HG02798 (cell line): Measurements from ENCODE around the gene TSSC4.

Source experiments
- ATAC-seq: cut with Tn5 transposase; IDR thresholded peaks from one replicate; pipeline ENCODE4 v1.9.1; 2021; ENCODE audit warnings: mild to moderate bottlenecking; ENCODE audit not compliant: unreplicated experiment, poor library complexity

The TSSC4 gene

DNA sequence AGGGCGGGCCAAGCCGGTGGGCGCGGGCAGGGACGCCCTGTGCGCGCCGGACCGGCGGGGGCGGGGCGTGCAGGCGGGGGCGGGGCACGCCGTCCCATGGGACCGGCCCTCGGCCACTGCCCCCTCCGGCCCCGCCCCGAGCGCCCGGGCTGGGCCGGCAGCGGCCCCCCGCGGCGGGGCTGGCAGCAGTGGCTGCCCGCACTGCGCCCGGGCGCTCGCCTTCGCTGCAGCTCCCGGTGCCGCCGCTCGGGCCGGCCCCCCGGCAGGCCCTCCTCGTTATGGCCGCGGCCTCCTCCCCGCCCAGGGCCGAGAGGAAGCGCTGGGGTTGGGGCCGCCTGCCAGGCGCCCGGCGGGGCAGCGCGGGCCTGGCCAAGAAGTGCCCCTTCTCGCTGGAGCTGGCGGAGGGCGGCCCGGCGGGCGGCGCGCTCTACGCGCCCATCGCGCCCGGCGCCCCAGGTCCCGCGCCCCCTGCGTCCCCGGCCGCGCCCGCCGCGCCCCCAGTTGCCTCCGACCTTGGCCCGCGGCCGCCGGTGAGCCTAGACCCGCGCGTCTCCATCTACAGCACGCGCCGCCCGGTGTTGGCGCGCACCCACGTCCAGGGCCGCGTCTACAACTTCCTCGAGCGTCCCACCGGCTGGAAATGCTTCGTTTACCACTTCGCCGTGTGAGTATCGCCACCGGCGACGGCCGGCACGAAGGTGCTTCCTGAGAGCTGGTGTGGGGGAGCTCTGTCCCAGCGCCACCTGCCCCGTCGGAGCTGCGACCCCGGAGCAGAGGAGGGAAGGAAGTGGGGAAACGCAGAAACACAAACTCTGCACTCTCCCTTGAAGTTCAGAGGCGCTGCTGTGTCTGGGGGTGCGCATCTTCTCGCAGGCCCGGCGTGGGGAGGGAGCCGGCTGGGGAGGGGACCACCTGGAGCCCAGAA lies 44.5 kb downstream of the TSSC4 start, which contains the start of gene KCNQ1:
KCNQ1 (plus strand) TSS at position 188 of the 925 bp plus-strand sequence; CDS start at position 279, 91 bp downstream.
- ATAC-seq = no peak

DNA sequence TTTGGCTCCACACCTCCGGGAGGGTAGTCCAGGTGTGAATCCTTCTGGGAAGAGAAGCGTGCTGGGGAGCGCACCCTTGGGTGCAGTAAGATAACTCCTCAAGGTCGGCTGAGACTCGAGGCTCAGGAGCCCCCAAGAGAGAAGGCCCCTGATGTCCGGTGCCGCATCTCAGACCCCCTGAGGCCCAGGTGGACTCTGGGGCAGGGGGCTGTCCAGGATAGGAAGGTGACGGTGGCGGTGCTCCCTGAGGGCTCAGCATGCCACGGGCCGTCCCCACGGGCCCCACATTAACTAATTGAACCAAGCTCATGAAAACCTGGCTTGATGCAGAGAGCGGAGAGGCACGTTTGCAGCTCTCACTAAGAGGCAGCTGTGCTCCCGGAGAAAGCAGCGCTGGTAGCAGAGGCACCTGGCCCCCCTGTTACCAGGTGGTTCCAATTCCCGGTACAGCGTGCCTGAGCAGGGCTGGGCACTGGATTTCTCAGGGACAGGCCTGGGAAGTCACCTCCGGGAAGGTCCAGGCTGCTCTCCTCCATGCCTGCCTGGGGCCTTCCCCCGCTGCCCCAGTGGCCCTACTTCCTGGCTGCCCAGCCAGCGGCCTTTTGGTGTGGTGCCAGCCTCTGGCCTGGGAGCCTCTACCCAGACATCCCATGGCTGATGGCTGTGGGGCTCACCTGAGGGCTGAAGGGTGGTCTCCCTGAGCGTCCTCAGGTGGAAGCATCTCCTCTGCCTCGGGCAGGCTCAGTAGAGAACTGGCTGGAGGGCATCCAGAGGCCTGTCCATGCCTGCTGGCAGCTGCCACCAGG lies 45.4 kb downstream of the TSSC4 start:
- ATAC-seq = no peak

DNA sequence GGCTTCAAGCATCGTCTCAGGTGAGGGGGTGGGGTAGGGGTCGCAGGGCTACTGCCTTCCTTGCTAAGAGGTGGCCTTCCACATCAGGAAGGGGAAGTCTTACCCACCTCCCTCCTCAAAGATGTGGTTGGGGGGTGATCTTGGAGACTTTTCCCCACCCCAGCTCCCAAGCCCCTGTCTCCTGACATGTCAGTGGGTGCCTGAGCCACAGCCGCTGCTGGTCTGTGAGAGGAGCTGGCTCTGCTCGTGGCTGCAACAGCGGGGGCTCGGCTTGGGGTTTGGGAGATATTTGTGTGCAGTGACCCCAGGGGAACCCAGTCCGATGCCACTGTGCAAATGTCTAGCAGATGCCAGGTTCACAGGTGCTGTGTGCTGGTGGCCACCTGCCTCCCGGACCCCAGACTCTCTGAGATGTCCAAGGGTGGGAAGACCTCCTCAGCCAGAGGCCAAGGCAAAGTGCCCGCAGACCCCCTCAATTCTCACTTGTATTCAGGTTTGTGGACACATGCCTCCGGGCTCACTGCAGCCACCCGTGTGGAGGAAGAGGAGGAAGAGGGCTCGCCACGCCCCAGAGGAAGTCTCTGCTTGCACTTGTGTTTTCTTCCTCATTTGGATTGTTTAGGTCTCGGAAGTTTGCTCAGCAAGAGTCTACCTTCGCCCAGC lies 46.2 kb downstream of the TSSC4 start:
- no peak for ATAC-seq

DNA sequence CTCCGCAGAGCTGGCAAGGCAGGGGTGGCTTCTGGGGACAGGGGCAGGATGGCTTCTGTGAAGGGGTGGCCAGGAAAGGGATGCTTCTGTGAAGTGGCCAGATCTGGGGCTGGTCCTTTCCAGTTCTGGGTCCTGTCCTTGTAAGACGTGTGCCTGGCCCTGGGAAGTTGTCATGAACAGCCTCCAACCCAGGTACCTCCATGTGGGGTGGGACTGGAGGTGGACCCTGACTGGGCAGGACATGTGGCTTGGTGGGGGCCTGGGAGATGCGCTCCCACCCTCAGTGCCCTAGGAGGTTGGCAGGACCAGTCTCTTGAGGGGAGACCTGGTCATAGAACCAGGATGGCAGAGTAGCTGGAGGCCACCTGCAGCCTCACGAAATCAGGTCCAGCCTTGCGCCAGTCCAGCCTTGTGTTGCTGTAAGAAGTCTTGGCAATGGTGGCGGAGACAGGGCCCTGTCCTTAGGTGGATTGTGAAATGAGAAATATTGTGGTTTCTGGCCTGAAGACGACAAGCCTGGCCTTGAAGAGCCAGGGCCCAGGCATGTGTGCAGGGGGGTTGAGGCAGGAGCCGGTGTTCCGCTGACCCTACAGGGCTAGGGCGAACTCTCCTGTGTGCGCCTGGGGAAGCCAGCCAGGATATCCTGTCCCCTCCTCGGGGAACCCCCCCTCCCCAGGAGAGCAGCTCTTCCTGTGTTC lies 46.9 kb downstream of the TSSC4 start:
- ATAC-seq = no peak

DNA sequence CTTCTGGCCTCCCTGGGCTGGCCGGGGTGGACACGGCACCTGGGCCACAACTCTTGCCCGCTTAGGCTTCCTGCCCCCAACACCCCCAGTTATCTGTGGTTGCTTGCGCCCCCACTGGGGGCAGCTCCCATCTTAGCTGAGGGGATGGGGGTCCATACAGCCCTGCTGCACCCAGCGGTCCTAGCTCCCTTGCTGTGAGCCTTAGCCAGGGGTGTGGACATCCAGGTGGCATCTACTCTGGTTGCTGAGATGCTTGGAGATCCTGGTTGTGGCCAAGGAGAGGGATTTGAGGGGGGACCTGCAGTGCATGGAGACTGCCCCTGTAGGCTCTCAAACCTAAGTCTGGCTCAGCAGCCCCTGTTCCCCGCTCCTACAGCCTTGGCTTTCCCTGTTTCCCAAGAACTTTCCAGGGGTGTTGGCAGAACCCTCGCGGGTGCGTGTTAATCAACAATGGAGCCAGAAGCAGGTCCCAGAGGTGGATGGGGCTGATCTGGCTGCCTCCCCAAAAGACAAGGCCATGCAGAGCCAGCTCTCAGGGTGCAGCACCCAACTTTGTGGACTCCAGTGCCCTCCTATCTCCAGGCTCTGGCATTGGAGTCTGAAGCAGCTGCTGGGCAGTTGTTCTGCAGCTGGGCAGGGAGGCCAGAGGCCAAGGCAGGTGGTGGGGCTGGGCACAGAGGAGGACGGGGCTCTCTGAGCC lies 47.6 kb downstream of the TSSC4 start:
- ATAC-seq = no peak

DNA sequence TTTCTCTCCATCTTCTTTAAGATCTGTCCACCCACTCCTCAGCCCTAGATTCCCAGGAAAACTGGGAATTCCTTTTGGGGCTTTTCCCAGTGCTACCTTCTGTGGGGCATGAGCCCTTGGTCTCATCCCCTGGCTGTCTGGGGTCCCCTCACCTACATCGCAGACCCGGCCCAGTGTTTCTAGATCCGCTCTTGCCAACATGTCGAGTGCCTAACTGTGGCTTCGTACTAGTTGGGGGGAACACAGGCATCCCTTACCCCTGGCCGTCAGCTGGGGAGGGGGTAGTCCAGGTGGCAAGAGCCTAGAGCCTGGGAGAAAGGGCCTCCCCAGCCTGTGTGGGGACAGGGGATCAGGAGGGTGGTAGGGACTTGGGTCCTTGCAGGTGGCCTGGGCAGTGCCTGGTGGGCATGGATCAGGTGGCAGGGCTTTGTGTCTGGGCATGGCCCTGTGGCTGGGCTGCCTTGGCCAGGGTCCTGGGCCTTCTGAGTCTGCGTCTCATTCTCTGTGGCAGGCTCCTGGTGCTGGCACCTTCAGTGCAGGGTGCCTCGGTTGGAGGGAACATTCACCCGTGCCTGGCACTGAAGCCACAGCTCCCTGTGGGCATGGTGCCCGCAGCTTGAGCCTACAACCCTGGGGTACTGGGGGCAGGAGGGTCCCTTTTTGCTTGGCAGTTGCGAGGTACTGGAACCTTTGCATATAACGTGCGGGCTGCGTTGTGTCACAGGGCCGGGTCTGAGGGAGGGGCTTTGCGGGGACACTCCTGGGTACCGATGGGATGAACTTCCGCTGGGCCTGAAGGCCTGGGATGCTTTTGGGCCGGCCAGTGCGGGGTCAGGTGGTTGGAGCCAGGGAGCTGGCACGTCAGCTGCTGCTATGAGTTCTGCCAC lies 48.4 kb downstream of the TSSC4 start:
- ATAC-seq = no peak

DNA sequence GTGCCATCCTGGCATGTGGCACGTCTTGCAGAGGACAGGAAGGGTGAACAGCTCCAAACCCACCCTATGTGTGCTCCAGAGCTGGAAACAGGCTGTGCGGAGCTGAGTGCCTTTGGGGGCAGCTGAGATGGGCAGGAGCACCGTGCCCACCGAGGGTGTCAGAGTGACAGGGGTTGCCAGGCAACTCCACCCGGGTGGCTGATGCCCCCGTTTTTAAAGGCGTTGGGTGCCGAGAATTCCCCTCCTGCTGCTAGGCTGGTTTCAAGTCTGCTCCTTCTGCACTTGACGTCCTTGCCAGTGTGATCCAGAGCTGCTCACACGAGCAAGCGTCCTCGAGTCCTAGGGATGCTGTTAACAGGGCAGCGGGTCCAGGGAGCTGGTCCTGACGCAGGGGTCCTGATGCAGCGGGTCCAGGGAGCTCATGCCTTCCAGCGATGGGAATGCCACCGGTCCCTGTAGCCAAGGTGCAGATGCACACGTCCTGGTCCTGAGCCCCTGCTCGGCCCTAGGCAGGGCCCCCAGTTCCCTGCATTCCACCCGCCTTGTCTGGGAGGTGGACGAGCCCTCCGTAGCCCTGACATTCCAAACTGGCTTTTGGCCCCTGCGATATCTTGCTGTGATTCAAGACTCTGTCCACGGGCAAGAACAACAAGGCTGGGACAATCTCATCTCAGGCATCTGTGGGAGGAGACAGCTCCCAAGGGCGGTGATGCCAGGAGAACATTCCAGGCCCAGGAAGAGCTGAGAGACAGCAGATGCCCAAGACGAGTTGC lies 49.2 kb downstream of the TSSC4 start:
- no peak for ATAC-seq

DNA sequence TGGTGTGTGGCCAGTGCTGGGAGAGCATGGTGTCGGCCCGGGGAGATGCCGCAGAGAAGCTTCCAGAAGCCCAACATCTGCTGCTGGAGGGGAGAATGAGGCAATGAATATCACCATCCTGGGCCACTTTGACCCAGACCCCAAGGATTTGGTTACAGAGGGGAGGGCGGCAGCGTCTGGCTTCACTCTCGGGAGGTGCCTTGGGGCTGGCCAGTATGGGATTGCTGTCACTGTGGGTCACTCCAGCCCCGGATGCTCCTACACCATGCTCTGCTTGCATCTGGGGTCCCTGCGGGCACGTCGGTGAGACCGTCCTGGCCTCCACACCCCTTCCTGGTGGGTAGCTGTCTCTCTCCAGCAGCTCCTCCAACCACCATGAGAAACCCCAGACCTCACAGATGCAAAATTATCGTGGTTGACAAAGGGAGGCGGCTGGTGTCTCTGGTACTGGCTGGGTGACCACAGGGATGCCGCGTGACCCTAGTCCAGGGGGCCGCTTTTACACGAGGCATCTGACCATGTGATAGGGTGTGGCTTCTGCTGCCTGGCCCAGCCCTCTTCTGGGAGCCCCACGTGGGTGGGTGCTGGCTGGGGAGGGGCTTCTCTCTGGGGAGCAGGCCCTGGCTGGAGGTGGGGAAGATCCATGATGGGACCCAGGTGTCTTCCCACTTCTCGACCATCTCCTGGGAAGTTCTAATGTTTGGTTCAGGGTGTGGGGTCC lies 49.9 kb downstream of the TSSC4 start:
- ATAC-seq = no peak

DNA sequence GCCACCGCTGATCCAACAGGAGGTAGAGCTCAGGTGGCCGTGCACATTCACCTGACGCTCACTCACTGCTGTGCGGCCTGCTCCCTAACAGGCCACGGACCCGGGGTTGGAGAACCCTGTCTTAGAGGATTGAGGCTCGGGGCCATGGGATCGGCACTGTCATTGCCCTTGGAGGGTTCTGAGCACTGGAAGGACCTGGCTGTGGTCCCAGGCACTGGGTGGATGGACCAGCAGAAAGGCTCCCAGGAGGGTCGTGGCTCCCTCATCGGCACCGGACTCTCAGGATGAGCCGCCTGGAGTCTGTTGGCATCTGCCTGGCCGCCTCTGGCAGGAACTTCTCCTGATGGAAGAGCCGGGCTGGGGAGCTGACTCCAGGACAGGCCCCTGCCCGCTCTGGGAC lies 50.8 kb downstream of the TSSC4 start:
- no peak for ATAC-seq

DNA sequence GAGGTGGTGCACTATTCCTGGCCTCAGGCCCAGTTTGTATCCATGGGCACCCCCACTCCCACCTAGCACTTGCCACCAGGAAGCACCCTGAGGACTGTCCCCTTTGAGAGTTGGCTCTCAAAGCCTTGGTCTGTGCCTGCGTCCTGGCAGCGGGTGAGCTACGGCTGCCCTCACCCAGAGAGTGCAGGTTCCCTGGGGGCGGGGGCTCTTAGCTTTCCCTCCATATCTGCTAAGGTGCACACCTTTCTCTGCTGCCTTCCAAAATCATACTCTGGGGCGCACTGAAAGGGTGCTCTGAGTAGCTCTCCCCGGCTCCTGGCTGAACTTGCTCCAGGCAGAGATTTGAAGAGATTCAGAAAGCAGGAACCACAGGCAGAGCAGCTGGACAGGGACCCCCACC lies 51.4 kb downstream of the TSSC4 start:
- no peak for ATAC-seq

DNA sequence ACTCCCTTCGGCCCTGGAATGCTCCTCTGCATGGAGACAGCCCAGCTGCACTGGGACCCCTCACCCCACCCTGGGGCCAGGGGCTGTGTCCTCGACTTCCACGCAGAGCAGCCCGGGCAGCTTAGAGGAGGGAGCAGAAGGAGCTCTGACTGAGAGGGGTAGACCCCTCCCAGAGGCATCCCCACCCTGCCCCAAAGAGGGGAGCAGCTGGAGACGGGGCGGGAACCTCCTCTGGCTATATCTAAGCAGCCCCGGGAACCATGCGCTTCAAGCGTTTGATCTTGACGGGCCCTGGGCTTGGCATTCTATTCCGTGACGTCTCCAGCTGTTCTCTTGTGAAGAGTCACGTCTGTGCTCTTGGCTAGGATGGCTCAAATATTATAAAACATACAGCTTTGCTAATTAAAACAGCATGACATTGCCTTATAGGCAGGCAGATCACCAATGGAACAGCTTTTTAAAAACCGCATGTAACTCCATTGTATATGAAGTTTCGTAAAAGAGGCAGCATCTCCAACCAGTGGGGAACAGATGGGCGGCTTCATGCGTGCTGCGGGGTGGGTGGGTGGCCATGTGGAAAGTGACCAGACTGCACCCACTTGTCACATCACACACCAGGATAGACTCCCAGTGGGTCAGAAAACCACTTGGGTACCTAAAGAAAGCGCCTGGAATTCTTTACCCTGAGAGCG lies 51.9 kb downstream of the TSSC4 start:
- no peak for ATAC-seq

DNA sequence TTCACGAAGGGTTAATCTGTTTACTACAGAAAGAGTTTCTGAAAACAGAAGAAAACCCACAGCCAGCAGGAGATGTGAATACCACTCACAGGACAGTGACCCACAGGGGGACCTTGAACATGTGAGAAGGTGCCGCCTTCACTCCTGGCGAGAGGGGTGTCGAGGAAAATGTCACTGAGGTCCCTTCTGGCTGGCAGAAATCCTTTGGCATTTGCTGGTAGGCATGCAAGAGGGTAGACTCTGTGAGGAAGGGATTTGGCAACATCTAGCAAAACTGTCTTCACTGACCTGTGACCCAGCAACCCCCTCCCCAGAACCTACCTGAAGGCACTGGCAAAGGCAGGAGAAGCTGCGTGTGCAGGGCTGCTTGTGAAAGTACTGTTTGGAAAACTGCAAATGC lies 52.9 kb downstream of the TSSC4 start:
- ATAC-seq = no peak
